Naive B cell (primary cell): Measurements from ENCODE around the gene METTL22. TPM values are rescaled to one million over a fixed set of nuclear protein-coding genes. Genes with fewer than 3 reads are reported as not detected.

Experiments
- ATAC-seq, 2 donors: fragments of 150-1000 bp; cut with Tn5 transposase; 2 replicates each; pipeline ENCODE4 v1.10.0; 2021; ENCODE audit warnings: low read depth in 2 of 2, mild to moderate bottlenecking in 2 of 2, moderate library complexity in 2 of 2
- DNase-seq: peaks from one replicate; pipeline ENCODE4 v3.0.0; 2022
- H3K27ac Mint-ChIP-seq, 6 donors: one replicate each; pipeline ENCODE4 v1.8.0; 2020 to 2022; ENCODE audit warnings: mild to moderate bottlenecking in 6 of 6, mixed read lengths in 6 of 6, moderate library complexity in 5 of 6, inconsistent platforms in 2 of 6
- H3K27me3 Mint-ChIP-seq, 3 donors: one replicate each; pipeline ENCODE4 v1.8.0; 2021 to 2022; ENCODE audit warnings: mixed read lengths in 3 of 3, mild to moderate bottlenecking in 1 of 3
- H3K36me3 Mint-ChIP-seq, 2 donors: one replicate each; pipeline ENCODE4 v1.8.0; 2020 to 2022; ENCODE audit warnings: mixed read lengths in 2 of 2, inconsistent platforms in 1 of 2, mild to moderate bottlenecking in 1 of 2
- H3K4me1 Mint-ChIP-seq, 3 donors: one replicate each; pipeline ENCODE4 v1.8.0; 2020 to 2022; ENCODE audit warnings: mixed read lengths in 3 of 3, inconsistent platforms in 1 of 3, mild to moderate bottlenecking in 1 of 3, moderate library complexity in 1 of 3
- H3K4me3 Mint-ChIP-seq, 8 donors: one replicate each; pipeline ENCODE4 v1.8.0; 2020 to 2022; ENCODE audit warnings: mild to moderate bottlenecking in 8 of 8, mixed read lengths in 8 of 8, moderate library complexity in 8 of 8, inconsistent platforms in 2 of 8
- H3K9me3 Mint-ChIP-seq, 7 donors: one replicate each; pipeline ENCODE4 v1.8.0; 2020 to 2022; ENCODE audit warnings: mixed read lengths in 7 of 7, mild to moderate bottlenecking in 5 of 7, inconsistent platforms in 2 of 7, moderate library complexity in 1 of 7
- polyA plus RNA-seq, 6 donors: library from polyadenylated mRNA; unstranded; fragments of 300-500 nt; fragmentation: Illumina TruSeq; gene quantifications; one replicate each; pipeline ENCODE4 v1.2.3, GENCODE V29; 2021; ENCODE audit warnings: low read depth in 6 of 6

Gene METTL22
- polyA plus RNA-seq, 6 donors from 2014 or later = 8.3 to 20.7 (median 13.7) TPM

- Mint-ChIP-seq H3K4me1 (no peaks in the 10 kb centered on the region), H3K9me3 (peaks cover 0 to 4% (median 0%) of the 10 kb centered on the region in 7 donors), H3K4me3 (no peak overlapping the region), H3K27ac (no peak overlapping the region), H3K36me3 (peaks cover 0 to 8% of the 10 kb centered on the region in 2 donors), H3K27me3 (no peaks in the 10 kb centered on the region)
- ATAC-seq (no peak), DNase-seq (no peak)
Observed at GRCh38 chr16:8668113-8668512, 46.6 kb downstream of the METTL22 start.

- ATAC-seq = no peak
- H3K9me3 Mint-ChIP-seq = peaks cover 0 to 4% (median 0%) of the 10 kb centered on the region in 7 donors
- no peak overlapping the region for H3K27ac Mint-ChIP-seq
- peaks cover 0 to 8% of the 10 kb centered on the region in 2 donors for H3K36me3 Mint-ChIP-seq
- no peak for DNase-seq
- H3K27me3 Mint-ChIP-seq = no peaks in the 10 kb centered on the region
- no peak overlapping the region for H3K4me3 Mint-ChIP-seq
- peaks cover 4 to 7% (median 4%) of the 10 kb centered on the region in 3 donors for H3K4me1 Mint-ChIP-seq
Observed at GRCh38 chr16:8669481-8669880, 48.0 kb downstream of the METTL22 start.

- H3K4me1 Mint-ChIP-seq = peaks cover 7 to 11% (median 8%) of the 10 kb centered on the region in 3 donors
- peaks cover 0 to 4% (median 0%) of the 10 kb centered on the region in 7 donors for H3K9me3 Mint-ChIP-seq
- ATAC-seq (no peak), DNase-seq (no peak)
- peak overlapping the region in 1 of 6 donors; percentile 80 for H3K27ac Mint-ChIP-seq
- peaks cover 0 to 8% of the 10 kb centered on the region in 2 donors for H3K36me3 Mint-ChIP-seq
- no peaks in the 10 kb centered on the region for H3K27me3 Mint-ChIP-seq
- H3K4me3 Mint-ChIP-seq = peak overlapping the region in 1 of 8 donors; percentile 72
Observed at GRCh38 chr16:8670014-8670560, 48.6 kb downstream of the METTL22 start.

- Mint-ChIP-seq H3K9me3 (peaks cover 0 to 2% (median 0%) of the 10 kb centered on the region in 7 donors), H3K27me3 (no peaks in the 10 kb centered on the region), H3K4me1 (peaks cover 18 to 30% (median 25%) of the 10 kb centered on the region in 3 donors), H3K4me3 (peak overlapping the region; percentile 88 to 96 (median 91)), H3K36me3 (no peaks in the 10 kb centered on the region), H3K27ac (peak overlapping the region in 5 of 6 donors; percentile 51 to 94 (median 87))
- peak; percentile 4 for DNase-seq
- peak in 1 of 2 donors; percentile 34 for ATAC-seq
Observed at GRCh38 chr16:8673611-8674412, 52.3 kb downstream of the METTL22 start.

GRCh38 chr16:8674413-8675022, 53.0 kb downstream of the METTL22 start, which contains the start of gene ABAT:
Gene ABAT (plus strand): TSS chr16:8674617. CDS start chr16:8735740, 61,123 bp downstream.
- Mint-ChIP-seq H3K27ac (peak within 1 kb of the TSS; percentile 64 to 94 (median 91)), H3K36me3 (peaks cover under 1 to 1% of the 10 kb centered on the region in 2 donors), H3K9me3 (peaks cover 0 to 2% (median 0%) of the 10 kb centered on the region in 7 donors), H3K4me1 (peaks cover 18 to 31% (median 26%) of the 10 kb centered on the region in 3 donors), H3K27me3 (no peaks in the 10 kb centered on the region), H3K4me3 (peak within 1 kb of the TSS; percentile 88 to 96 (median 91))
- ATAC-seq (peak; percentile 99), DNase-seq (peak; percentile 91)

GRCh38 chr16:8675183-8676159, 54.0 kb downstream of the METTL22 start:
- H3K36me3 Mint-ChIP-seq = peaks cover 8 to 10% of the 10 kb centered on the region in 2 donors
- ATAC-seq (no peak), DNase-seq (no peak)
- H3K4me3 Mint-ChIP-seq = peak overlapping the region; percentile 88 to 96 (median 91)
- no peaks in the 10 kb centered on the region for H3K27me3 Mint-ChIP-seq
- H3K4me1 Mint-ChIP-seq = peaks cover 24 to 39% (median 36%) of the 10 kb centered on the region in 3 donors
- peaks cover 0 to 10% (median 5%) of the 10 kb centered on the region in 7 donors for H3K9me3 Mint-ChIP-seq
- peak overlapping the region; percentile 64 to 92 (median 86) for H3K27ac Mint-ChIP-seq

GRCh38 chr16:8676160-8676547, 54.7 kb downstream of the METTL22 start:
- H3K4me3 Mint-ChIP-seq = peak overlapping the region; percentile 56 to 96 (median 90)
- no peaks in the 10 kb centered on the region for H3K27me3 Mint-ChIP-seq
- no peak for ATAC-seq
- peaks cover 24 to 42% (median 39%) of the 10 kb centered on the region in 3 donors for H3K4me1 Mint-ChIP-seq
- H3K9me3 Mint-ChIP-seq = peaks cover 0 to 10% (median 5%) of the 10 kb centered on the region in 7 donors
- H3K36me3 Mint-ChIP-seq = peaks cover 8 to 10% of the 10 kb centered on the region in 2 donors
- H3K27ac Mint-ChIP-seq = peak overlapping the region in 2 of 6 donors; percentile 38 to 92
- no peak for DNase-seq

- ATAC-seq (no peak), DNase-seq (no peak)
- H3K27me3 Mint-ChIP-seq = no peaks in the 10 kb centered on the region
- H3K9me3 Mint-ChIP-seq = peaks cover 0 to 10% (median 5%) of the 10 kb centered on the region in 7 donors
- peaks cover 8 to 10% of the 10 kb centered on the region in 2 donors for H3K36me3 Mint-ChIP-seq
- peak overlapping the region in 4 of 8 donors; percentile 32 to 96 (median 80) for H3K4me3 Mint-ChIP-seq
- H3K27ac Mint-ChIP-seq = peak overlapping the region in 2 of 6 donors; percentile 28 to 42
- peaks cover 24 to 45% (median 39%) of the 10 kb centered on the region in 3 donors for H3K4me1 Mint-ChIP-seq
Observed at GRCh38 chr16:8676737-8677375, 55.4 kb downstream of the METTL22 start.

- DNase-seq = no peak
- no peak for ATAC-seq
- H3K9me3 Mint-ChIP-seq = peaks cover 0 to 10% (median 5%) of the 10 kb centered on the region in 7 donors
- peaks cover 27 to 45% (median 39%) of the 10 kb centered on the region in 3 donors for H3K4me1 Mint-ChIP-seq
- H3K27me3 Mint-ChIP-seq = no peaks in the 10 kb centered on the region
- H3K4me3 Mint-ChIP-seq = peak overlapping the region in 2 of 8 donors; percentile 48 to 72
- peak overlapping the region in 1 of 6 donors; percentile 18 for H3K27ac Mint-ChIP-seq
- peaks cover 8 to 10% of the 10 kb centered on the region in 2 donors for H3K36me3 Mint-ChIP-seq
Observed at GRCh38 chr16:8677481-8677880, 56.0 kb downstream of the METTL22 start.

GRCh38 chr16:8678068-8678927, 56.8 kb downstream of the METTL22 start:
- peaks cover 28 to 46% (median 42%) of the 10 kb centered on the region in 3 donors for H3K4me1 Mint-ChIP-seq
- ATAC-seq = no peak
- no peak overlapping the region for H3K4me3 Mint-ChIP-seq
- H3K27ac Mint-ChIP-seq = peak overlapping the region in 1 of 6 donors; percentile 32
- no peaks in the 10 kb centered on the region for H3K27me3 Mint-ChIP-seq
- H3K9me3 Mint-ChIP-seq = peaks cover 0 to 10% (median 5%) of the 10 kb centered on the region in 7 donors
- DNase-seq = no peak
- H3K36me3 Mint-ChIP-seq = peaks cover 8 to 10% of the 10 kb centered on the region in 2 donors

- Mint-ChIP-seq H3K36me3 (peaks cover 8 to 17% of the 10 kb centered on the region in 2 donors), H3K27ac (no peak overlapping the region), H3K4me1 (peaks cover 29 to 43% (median 42%) of the 10 kb centered on the region in 3 donors), H3K27me3 (no peaks in the 10 kb centered on the region), H3K4me3 (peak overlapping the region in 1 of 8 donors; percentile 11), H3K9me3 (peaks cover 0 to 10% (median 5%) of the 10 kb centered on the region in 7 donors)
- DNase-seq = no peak
- no peak for ATAC-seq
Observed at GRCh38 chr16:8679151-8679550, 57.7 kb downstream of the METTL22 start.
